ENCODE results near the gene PSMC2. TPM values are rescaled to one million over a fixed set of nuclear protein-coding genes. Genes with fewer than 3 reads are reported as not detected.

Gene PSMC2
- total RNA-seq (100 to 1,000 TPM in 6 of 9 donors, 10 to 100 TPM in 3; 78.8 to 323 (median 124) TPM), polyA plus RNA-seq (100 to 1,000 TPM in 1 of 3 donors, 10 to 100 TPM in 2; 74.5 to 355 (median 86.6) TPM)
- long read RNA-seq, donor 1, transcript PSMC2-201 (12 exons, 2,637 nt), result major isoform, 91 of 192 reads
- long read RNA-seq, donor 1, partial matches to known transcripts, result 101 of 192 reads
- long read RNA-seq, donor 1, other reads (novel, unspliced or antisense), result 0 of 192 reads
- long read RNA-seq, donor 2, transcript PSMC2-201 (12 exons, 2,637 nt), result major isoform, 51 of 106 reads
- long read RNA-seq, donor 2, partial matches to known transcripts, result 55 of 106 reads
- long read RNA-seq, donor 2, other reads (novel, unspliced or antisense), result 0 of 106 reads
- long read RNA-seq, donor 3, transcript PSMC2-201 (12 exons, 2,637 nt), result major isoform, 61 of 105 reads
- long read RNA-seq, donor 3, partial matches to known transcripts, result 44 of 105 reads
- long read RNA-seq, donor 3, other reads (novel, unspliced or antisense), result 0 of 105 reads
- long read RNA-seq, donor 4, transcript PSMC2-201 (12 exons, 2,637 nt), result major isoform, 60 of 69 reads
- long read RNA-seq, donor 4, partial matches to known transcripts, result 6 of 69 reads
- long read RNA-seq, donor 4, other reads (novel, unspliced or antisense), result 3 of 69 reads
- long read RNA-seq, donor 5, transcript PSMC2-201 (12 exons, 2,637 nt), result major isoform, 92 of 95 reads
- long read RNA-seq, donor 5, partial matches to known transcripts, result 2 of 95 reads
- long read RNA-seq, donor 5, other reads (novel, unspliced or antisense), result 1 of 95 reads
- long read RNA-seq, donor 6, transcript PSMC2-201 (12 exons, 2,637 nt), result major isoform, 38 of 42 reads
- long read RNA-seq, donor 6, partial matches to known transcripts, result 2 of 42 reads
- long read RNA-seq, donor 6, other reads (novel, unspliced or antisense), result 2 of 42 reads
- long read RNA-seq, donor 7, transcript PSMC2-201 (12 exons, 2,637 nt), result major isoform, 24 of 51 reads
- long read RNA-seq, donor 7, partial matches to known transcripts, result 26 of 51 reads
- long read RNA-seq, donor 7, other reads (novel, unspliced or antisense), result 0 of 51 reads
- long read RNA-seq, donor 8, transcript PSMC2-201 (12 exons, 2,637 nt), result major isoform, 98 of 149 reads
- long read RNA-seq, donor 8, partial matches to known transcripts, result 51 of 149 reads
- long read RNA-seq, donor 8, other reads (novel, unspliced or antisense), result 0 of 149 reads
- long read RNA-seq, donor 9, transcript PSMC2-201 (12 exons, 2,637 nt), result major isoform, 41 of 88 reads
- long read RNA-seq, donor 9, partial matches to known transcripts, result 46 of 88 reads
- long read RNA-seq, donor 9, other reads (novel, unspliced or antisense), result 0 of 88 reads
- long read RNA-seq, donor 10, transcript PSMC2-201 (12 exons, 2,637 nt), result major isoform, 37 of 56 reads
- long read RNA-seq, donor 10, partial matches to known transcripts, result 18 of 56 reads
- long read RNA-seq, donor 10, other reads (novel, unspliced or antisense), result 0 of 56 reads

GRCh38 chr7:103347507-103348267 is at the start of gene PSMC2:
PSMC2 (plus strand) TSS chr7:103347643; CDS start chr7:103347712, 69 bp downstream.
- Histone ChIP-seq H3K27ac (peak within 1 kb of the TSS; percentile 92 to 94 (median 93)), H3K36me3 (replicated peaks in 1 of 2) (peaks cover 0 to 5% of the 10 kb centered on the region in 2 donors), H3K9me3 (replicated peaks in 1 of 3) (no peaks in the 10 kb centered on the region), H3K27me3 (no peaks in the 10 kb centered on the region), H3K4me3 (peak within 1 kb of the TSS; percentile 63 to 75 (median 74)), H3K4me1 (replicated peaks in 1 of 2) (peaks cover 12 to 50% of the 10 kb centered on the region in 2 donors)
- no peak for TF ChIP-seq CTCF (IDR thresholded peaks at IDR 0.05)
- TF ChIP-seq POLR2A (IDR thresholded peaks at IDR 0.05), result peak; percentile 59 to 74
- DNase-seq, result peak; percentile 68 to 92 (median 83)
- WGBS, 4 donors, result 1% methylated on average over 15 to 25 of the region's 25 CpGs
- intact Hi-C loops (cut with DNase I), result no loop called here

GRCh38 chr7:103297837-103298179 is 49.6 kb upstream of the PSMC2 start:
- WGBS, 4 donors, result 0 to 1% (median 0%) methylated on average over 7 of the region's 7 CpGs
- Histone ChIP-seq H3K27ac (peak overlapping the region; percentile 67 to 95 (median 90)), H3K27me3 (no peaks in the 10 kb centered on the region), H3K9me3 (replicated peaks in 1 of 3) (no peaks in the 10 kb centered on the region), H3K4me3 (peak overlapping the region in 3 of 4 donors; percentile 49 to 88 (median 88)), H3K4me1 (replicated peaks in 1 of 2) (peaks cover 12 to 21% of the 10 kb centered on the region in 2 donors), H3K36me3 (replicated peaks in 1 of 2) (peaks cover 0 to 34% of the 10 kb centered on the region in 2 donors)
- no peak for DNase-seq
- TF ChIP-seq CTCF (IDR thresholded peaks at IDR 0.05), result no peak
- TF ChIP-seq POLR2A (IDR thresholded peaks at IDR 0.05), result no peak
- intact Hi-C loops (cut with DNase I), result loop anchor here in 1 of 2 donors (10.0 kb wide), 1 partner anchor 107 kb away; no protein-coding TSS in a partner anchor

DNA sequence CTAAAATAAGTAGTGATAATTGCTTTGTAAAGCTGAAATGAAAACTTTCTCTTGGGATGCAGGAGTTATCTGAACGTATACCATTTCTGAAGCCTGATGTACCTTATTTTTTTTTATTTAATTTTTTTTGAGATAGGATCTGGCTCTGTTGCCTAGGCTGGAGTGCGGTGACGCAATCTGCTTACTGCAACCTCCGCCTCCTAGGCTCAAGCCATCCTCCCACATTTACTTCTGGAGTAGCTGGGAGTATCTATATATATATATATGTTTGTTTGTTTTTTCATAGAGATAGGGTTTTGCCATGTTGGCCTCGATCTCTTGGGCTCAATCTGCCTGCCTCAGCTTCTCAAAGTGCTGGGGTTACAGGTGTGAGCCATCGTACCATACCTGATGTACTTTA is 47.8 kb upstream of the PSMC2 start:
- Histone ChIP-seq H3K36me3 (replicated peaks in 1 of 2) (peaks cover 0 to 50% of the 10 kb centered on the region in 2 donors), H3K4me1 (replicated peaks in 1 of 2) (peaks cover 12 to 21% of the 10 kb centered on the region in 2 donors), H3K27ac (no peak overlapping the region), H3K4me3 (no peak overlapping the region), H3K27me3 (no peaks in the 10 kb centered on the region), H3K9me3 (replicated peaks in 1 of 3) (no peaks in the 10 kb centered on the region)
- WGBS, 4 donors, result 85 to 92% (median 91%) methylated on average over 6 of the region's 6 CpGs
- intact Hi-C loops (cut with DNase I), result loop anchor here in 1 of 2 donors (10.0 kb wide), 1 partner anchor 105 kb away; no protein-coding TSS in a partner anchor
- TF ChIP-seq CTCF (IDR thresholded peaks at IDR 0.05) (no peak), POLR2A (IDR thresholded peaks at IDR 0.05) (no peak)
- no peak for DNase-seq
